ENCODE results near the gene ZNF680.

- no peak for TF ChIP-seq CTCF (IDR thresholded peaks at IDR 0.05)
- no peak for TF ChIP-seq POLR2A (IDR thresholded peaks at IDR 0.05)
Observed at GRCh38 chr7:64602086-64602485, 39.2 kb upstream of the ZNF680 start.
